Measurements from ENCODE around the gene EGF. TPM values are rescaled to one million over a fixed set of nuclear protein-coding genes. Genes with fewer than 3 reads are reported as not detected.
"Not testable (repeated sequence)": the region's sequence is repeated elsewhere in the genome, so short reads cannot be mapped to it uniquely, and the experiment has no call there.

Gene EGF
- total RNA-seq (2014; rRNA removed; shearing (Covaris generic)): 4.7 and 7.3 TPM in 2 replicates

DNA sequence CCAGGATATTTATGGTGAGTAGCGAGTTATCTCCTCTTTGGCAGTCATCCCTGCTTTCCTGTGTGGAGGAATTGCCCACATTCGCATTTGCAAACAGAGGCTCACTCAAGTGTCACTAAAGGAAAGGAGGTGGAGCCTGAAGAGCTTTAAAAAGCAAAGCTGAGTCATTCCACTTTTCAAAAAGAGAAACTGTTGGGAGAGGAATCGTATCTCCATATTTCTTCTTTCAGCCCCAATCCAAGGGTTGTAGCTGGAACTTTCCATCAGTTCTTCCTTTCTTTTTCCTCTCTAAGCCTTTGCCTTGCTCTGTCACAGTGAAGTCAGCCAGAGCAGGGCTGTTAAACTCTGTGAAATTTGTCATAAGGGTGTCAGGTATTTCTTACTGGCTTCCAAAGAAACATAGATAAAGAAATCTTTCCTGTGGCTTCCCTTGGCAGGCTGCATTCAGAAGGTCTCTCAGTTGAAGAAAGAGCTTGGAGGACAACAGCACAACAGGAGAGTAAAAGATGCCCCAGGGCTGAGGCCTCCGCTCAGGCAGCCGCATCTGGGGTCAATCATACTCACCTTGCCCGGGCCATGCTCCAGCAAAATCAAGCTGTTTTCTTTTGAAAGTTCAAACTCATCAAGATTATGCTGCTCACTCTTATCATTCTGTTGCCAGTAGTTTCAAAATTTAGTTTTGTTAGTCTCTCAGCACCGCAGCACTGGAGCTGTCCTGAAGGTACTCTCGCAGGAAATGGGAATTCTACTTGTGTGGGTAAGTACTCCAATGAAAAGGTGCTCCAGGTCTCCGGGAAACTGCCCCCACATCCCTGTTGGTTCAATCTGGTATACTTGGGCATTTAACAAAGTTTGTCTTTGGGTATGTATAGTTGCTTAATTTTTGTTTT is at the start of gene EGF:
EGF (plus strand) TSS at position 178 of the 890 bp plus-strand sequence; CDS start at position 631, 453 bp downstream.
- DNase-seq (ENCODE audit: low read depth): peak; percentile 50

DNA sequence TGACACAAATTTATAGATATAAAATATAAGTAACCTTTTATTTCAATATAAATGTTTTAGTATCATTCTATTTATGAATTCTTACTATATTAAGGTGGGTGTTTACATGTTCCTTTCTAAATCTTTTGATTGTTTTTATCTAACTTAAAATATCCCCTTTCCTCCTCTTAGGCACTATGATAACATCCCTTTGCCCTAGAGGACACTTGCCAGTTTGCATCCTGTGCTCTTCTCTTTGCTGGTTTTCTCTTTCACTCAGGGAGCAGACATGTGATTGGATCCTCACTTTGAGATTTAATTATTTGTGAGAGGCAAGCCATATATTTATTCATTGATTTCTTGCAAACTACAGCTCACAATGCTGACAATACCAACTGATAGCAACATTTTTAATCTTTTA is 48.5 kb upstream of the EGF start:
- no peak for DNase-seq (ENCODE audit: low read depth)

GRCh38 chr4:109870061-109870460 is 42.6 kb upstream of the EGF start:
- no peak for DNase-seq (ENCODE audit: low read depth)

DNA sequence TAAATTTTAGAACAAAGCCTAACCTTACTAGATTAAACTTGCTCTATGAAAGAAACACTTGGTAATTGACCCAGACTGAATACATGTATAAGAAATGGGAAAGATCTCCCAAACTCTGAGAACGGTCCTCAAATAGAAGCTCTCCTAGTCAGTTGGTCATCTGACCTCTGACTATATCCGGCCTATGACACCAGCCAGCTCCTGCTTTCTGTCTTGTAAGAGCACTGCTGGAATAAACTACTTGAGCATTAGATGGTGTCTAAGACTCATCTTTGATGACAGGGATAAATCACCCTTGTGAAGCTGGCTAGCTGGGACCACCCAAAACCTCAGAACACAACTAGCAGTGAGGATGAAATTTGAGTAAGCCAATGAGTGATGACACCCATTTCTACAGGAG is 40.6 kb upstream of the EGF start:
- no peak for DNase-seq (ENCODE audit: low read depth)

- no peak for DNase-seq (ENCODE audit: low read depth)
Observed at GRCh38 chr4:109872950-109873656, 39.6 kb upstream of the EGF start.

DNA sequence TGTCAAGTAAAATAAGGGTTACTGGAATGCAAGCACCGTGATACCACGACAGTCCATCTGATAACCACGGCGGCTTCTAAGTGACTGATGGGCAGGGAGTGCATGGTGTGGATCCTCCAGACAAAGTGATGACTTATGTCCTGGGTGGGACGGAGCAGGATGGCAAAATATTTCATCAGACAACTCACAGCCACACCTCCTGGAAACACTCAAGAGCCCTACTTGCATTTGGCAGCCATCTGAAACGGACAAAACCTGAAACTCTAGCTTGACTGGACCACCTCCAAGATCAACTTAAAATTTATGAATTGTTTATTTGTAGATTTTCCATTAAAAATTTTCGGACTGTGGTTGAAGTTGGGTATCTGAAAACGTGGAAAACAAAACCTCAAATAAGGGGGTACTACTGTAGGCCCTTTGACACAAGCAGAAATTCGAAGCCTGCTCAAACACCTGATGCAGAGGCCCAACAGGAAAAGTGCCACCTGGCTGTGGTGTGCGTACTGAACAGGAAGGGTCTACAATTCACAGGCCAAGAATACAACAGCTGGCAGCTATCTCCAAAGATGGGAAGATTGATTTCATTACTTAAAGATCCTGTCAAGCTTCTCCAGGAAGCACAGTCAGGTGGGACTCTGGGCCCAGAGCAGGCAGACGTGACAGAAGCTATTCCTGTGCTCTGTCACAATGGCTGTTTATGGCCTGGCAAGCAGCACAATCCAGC is 38.7 kb upstream of the EGF start:
- no peak for DNase-seq (ENCODE audit: low read depth)

GRCh38 chr4:109875106-109875505 is 37.6 kb upstream of the EGF start:
- DNase-seq (ENCODE audit: low read depth): no peak

GRCh38 chr4:109875553-109875952 is 37.1 kb upstream of the EGF start:
- not testable (repeated sequence) for DNase-seq (ENCODE audit: low read depth)

- no peak for DNase-seq (ENCODE audit: low read depth)
Observed at GRCh38 chr4:109876634-109877265, 35.9 kb upstream of the EGF start.

- no peak for DNase-seq (ENCODE audit: low read depth)
Observed at GRCh38 chr4:109877400-109877799, 35.3 kb upstream of the EGF start.

DNA sequence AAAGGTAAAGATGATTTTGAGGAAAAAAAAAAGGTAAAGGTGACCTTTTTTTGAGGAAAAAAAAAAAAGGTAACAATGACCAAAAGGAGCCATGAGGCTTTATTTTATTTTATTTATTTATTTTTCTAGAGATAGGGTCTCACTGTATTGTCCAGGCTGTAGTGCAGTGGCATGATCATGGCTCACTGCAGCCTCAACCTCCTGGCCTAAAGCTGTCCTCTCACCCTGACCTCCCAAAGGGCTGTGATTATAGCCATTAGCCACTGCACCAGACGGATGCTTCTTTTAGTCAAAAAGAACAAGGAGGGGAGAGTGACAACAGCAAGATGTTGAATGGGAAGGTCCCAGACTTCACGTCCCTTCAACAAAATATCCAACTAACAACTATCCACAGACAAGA is 34.3 kb upstream of the EGF start:
- DNase-seq (ENCODE audit: low read depth): no peak

- DNase-seq (ENCODE audit: low read depth): no peak
Observed at GRCh38 chr4:109879081-109879480, 33.6 kb upstream of the EGF start.

- no peak for DNase-seq (ENCODE audit: low read depth)
Observed at GRCh38 chr4:109879636-109880314, 32.9 kb upstream of the EGF start.

- no peak for DNase-seq (ENCODE audit: low read depth)
Observed at GRCh38 chr4:109886303-109886702, 26.4 kb upstream of the EGF start.

DNA sequence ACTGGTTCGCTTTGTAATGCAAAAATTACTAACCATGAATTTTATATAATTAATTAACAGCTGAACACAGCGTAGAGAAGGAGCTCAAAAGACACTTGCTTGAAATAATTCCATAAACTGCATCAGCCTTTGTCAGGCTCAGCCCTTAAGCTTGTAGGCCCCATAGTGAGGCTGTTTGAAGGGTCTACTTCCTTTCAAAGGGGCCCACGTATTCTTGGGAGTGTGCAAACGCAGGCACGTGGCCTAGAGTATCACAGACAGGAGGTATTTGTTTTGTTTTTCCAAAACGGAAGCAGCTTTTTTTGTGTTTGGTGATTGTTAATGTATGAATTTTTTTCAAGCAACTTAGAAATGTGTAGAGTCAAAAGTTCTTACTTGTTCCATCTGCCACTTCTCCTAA is 25.6 kb upstream of the EGF start:
- no peak for DNase-seq (ENCODE audit: low read depth)

- DNase-seq (ENCODE audit: low read depth): no peak
Observed at GRCh38 chr4:109890076-109890475, 22.6 kb upstream of the EGF start.

DNA sequence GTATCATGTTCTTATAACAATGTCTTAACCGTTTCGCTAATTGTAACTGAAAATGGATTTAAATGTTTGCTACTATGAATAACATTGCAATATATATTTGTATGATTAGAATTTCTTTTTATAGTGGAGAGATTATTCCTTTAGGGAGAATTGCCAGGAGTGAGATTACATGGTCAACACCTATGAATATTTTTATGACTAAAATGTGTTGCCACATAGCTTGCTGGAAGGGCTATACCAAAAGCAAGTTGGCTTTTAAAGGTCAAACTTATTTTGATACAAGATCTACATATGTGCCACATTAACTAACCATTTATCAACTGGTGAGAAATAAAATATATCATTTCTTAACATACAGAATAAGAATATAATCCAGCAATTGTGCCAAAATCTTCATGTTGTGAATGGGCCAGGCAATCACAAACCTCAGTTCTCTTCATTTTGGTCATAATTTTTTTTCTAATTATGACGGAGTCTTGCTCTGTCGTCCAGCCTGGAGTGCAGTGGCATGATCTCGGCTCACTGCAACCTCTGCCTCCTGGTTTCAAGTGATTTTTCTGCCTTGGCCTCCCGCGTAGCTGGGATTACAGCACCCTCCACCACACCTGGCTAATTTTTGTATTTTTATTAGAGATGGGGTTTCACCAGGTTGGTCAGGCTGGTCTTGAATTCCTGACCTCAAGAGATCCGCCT is 10.0 kb upstream of the EGF start:
- DNase-seq (ENCODE audit: low read depth): no peak

DNA sequence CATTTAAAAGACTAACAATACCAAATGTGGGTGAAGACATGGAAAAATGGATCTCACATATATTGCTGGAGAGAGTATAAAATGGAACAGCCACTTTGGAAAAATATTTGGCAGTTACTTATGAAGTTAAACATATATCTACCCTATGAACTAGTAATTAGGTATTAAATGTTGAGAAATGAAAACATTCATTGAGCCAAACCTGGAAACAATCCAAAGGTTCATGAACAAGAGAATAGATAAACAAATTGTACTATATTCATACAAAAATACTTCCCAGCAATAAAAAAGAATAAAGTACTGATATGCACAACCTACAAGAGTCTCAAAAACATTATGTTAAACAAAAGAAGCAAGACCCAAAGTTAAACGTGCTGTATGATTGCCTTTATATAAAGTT is 4.0 kb upstream of the EGF start:
- DNase-seq (ENCODE audit: low read depth): no peak

- DNase-seq (ENCODE audit: low read depth): no peak
Observed at GRCh38 chr4:109910256-109910655, 2.4 kb upstream of the EGF start.

DNA sequence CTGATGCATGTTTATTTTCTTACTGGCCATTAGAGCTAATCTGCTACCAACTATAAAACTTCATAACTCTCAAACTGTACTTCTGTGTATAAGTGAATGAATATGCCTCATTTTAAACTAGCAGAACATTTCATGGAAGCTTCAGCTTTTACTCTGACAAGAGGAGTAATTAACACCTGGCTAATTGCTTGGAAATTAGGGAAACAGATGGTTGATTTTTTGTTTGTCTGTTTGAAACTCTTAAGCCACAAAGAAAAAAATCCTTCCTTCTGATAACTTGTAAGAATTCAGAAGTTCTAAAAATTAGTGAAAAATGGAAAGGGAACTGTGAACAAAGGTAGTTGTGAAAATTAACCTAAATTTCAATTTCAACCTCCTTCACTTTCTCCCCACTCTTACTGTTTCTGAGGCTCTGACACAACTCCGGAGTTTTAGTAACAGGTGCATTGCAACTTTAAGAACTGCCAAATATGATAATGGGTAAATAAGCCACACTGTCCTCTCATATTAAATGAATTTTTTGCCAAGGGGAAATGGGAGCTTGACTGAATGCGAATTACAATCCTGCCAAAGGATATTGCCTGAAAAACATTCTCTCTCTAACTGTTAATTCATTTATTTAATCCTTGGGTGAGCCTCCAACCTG is 1.0 kb downstream of the EGF start:
- DNase-seq (ENCODE audit: low read depth): no peak

Measured in Daoy (cell line).